Lower lobe of right lung (tissue), 2 donors: ENCODE data around the gene SCN5A. TPM values are rescaled to one million over a fixed set of nuclear protein-coding genes. Genes with fewer than 3 reads are reported as not detected.

ENCODE experiments used
- ATAC-seq, 2 donors: fragments of 200-7000 bp; cut with Tn5 transposase; one replicate each; pipeline ENCODE4 v1.9.1; 2020 to 2022; ENCODE audit warnings: mild to moderate bottlenecking in 2 of 2, moderate library complexity in 2 of 2
- DNase-seq: peaks from one replicate; pipeline ENCODE4 v3.0.0-alpha.2; 2020
- H3K27ac ChIP-seq: fragments of 200-600 bp; one replicate; pipeline ENCODE4 v1.8.0; 2022
- H3K27me3 ChIP-seq: fragments of 200-600 bp; one replicate; pipeline ENCODE4 v1.8.0; 2022; ENCODE audit warnings: low read depth
- H3K36me3 ChIP-seq: fragments of 200-600 bp; one replicate; pipeline ENCODE4 v1.8.0; 2022; ENCODE audit warnings: mild to moderate bottlenecking
- H3K4me1 ChIP-seq: fragments of 200-600 bp; one replicate; pipeline ENCODE4 v1.8.0; 2022
- H3K4me3 ChIP-seq: fragments of 200-600 bp; one replicate; pipeline ENCODE4 v1.8.0; 2022; ENCODE audit warnings: mild to moderate bottlenecking
- H3K9me3 ChIP-seq: fragments of 200-600 bp; one replicate; pipeline ENCODE4 v1.8.0; 2022
- intact Hi-C: fragments of 100-400 bp; cut with DNase I; formaldehyde crosslinking; loops from one replicate; pipeline ENCODE4 v1.11.0; 2022
- total RNA-seq: library from RNA; stranded (reverse); fragmentation: NEBNext Ultra II Directional; extraction: Animal tissue kit (Norgen Biotek cat#: 25700); gene quantifications from one replicate; pipeline ENCODE4 v1.2.1, GENCODE V29; 2021
- TF ChIP-seq, protein P1 (sequence below): fragments of 200-600 bp; IDR thresholded peaks from one replicate; pipeline ENCODE4 v1.8.0; 2022; ENCODE audit warnings: antibody characterized with exemption, mild to moderate bottlenecking
- donor health status: DM: no; HTN: yes; CAD: no; lungs with severe emphysema.

Gene SCN5A
- total RNA-seq, 1 donor from 2014 or later: 0.24 TPM

GRCh38 chr3:38534604-38535003, 114.9 kb downstream of the SCN5A start:
- ATAC-seq (no peak), DNase-seq (no peak)
- no peak overlapping the region for H3K4me3 ChIP-seq
- H3K9me3 ChIP-seq: no peaks in the 10 kb centered on the region
- intact Hi-C loops: no loop called here
- no peak overlapping the region for H3K27ac ChIP-seq
- no peaks in the 10 kb centered on the region for H3K4me1 ChIP-seq
- H3K36me3 ChIP-seq: no peaks in the 10 kb centered on the region
- TF ChIP-seq, protein P1, sequence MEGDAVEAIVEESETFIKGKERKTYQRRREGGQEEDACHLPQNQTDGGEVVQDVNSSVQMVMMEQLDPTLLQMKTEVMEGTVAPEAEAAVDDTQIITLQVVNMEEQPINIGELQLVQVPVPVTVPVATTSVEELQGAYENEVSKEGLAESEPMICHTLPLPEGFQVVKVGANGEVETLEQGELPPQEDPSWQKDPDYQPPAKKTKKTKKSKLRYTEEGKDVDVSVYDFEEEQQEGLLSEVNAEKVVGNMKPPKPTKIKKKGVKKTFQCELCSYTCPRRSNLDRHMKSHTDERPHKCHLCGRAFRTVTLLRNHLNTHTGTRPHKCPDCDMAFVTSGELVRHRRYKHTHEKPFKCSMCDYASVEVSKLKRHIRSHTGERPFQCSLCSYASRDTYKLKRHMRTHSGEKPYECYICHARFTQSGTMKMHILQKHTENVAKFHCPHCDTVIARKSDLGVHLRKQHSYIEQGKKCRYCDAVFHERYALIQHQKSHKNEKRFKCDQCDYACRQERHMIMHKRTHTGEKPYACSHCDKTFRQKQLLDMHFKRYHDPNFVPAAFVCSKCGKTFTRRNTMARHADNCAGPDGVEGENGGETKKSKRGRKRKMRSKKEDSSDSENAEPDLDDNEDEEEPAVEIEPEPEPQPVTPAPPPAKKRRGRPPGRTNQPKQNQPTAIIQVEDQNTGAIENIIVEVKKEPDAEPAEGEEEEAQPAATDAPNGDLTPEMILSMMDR: no peak
- no peaks in the 10 kb centered on the region for H3K27me3 ChIP-seq

DNA sequence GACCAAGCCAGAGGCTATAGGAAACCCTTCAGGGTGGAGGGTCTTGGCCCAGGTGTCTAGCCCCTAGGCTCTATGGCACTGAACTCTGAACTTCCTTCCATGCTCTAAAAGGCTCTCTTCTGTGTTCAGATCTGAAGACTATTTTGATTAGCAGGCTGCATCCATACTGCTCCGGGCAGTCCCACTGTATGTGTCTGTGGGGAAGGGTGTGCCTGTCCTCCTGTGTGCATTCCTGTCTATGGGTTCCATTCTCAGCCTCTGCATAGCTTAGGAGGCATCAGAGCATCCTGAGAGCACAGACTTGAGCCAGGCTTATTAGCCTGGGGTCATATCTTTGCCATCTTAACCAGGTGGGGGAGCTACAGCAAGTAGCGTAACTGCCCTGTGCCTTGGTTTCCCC, 115.3 kb downstream of the SCN5A start:
- intact Hi-C loops: no loop called here
- TF ChIP-seq, protein P1: no peak
- H3K27me3 ChIP-seq: no peaks in the 10 kb centered on the region

GRCh38 chr3:38533285-38533976, 116.1 kb downstream of the SCN5A start:
- no peak for DNase-seq
- H3K27ac ChIP-seq: no peak overlapping the region
- intact Hi-C loops: no loop called here
- TF ChIP-seq, protein P1: no peak
- no peak overlapping the region for H3K4me3 ChIP-seq
- H3K27me3 ChIP-seq: no peaks in the 10 kb centered on the region
- no peak for ATAC-seq
- H3K36me3 ChIP-seq: no peaks in the 10 kb centered on the region
- no peaks in the 10 kb centered on the region for H3K9me3 ChIP-seq
- no peaks in the 10 kb centered on the region for H3K4me1 ChIP-seq

More for the DNA sequence above, 115.3 kb downstream of the SCN5A start:
- Histone ChIP-seq H3K36me3 (no peaks in the 10 kb centered on the region), H3K4me3 (no peak overlapping the region), H3K27ac (no peak overlapping the region), H3K4me1 (no peaks in the 10 kb centered on the region), H3K9me3 (no peaks in the 10 kb centered on the region)
- DNase-seq: no peak
- ATAC-seq: no peak

DNA sequence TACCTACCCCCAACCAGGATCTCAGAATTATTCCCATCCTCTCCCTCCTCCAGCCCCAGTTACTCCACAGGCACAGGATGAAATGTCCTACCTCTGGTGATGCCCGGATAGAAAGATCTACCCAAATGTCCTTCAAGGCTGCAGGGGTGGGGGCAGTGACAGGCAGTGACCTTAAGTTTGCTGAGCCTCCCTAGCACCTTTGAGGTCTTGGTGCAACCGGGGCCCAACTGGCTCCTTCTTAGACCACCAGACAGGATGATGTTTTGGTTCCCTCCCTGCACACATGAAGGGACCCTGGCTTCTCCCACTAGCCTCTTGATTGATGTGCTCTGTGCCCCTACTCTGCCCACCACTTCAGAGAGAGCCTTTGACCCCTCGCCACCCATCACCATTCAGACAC, 117.0 kb downstream of the SCN5A start:
- H3K36me3 ChIP-seq: no peaks in the 10 kb centered on the region
- no peaks in the 10 kb centered on the region for H3K4me1 ChIP-seq
- ATAC-seq (no peak), DNase-seq (no peak)
- intact Hi-C loops: no loop called here
- H3K27me3 ChIP-seq: no peaks in the 10 kb centered on the region
- no peaks in the 10 kb centered on the region for H3K9me3 ChIP-seq
- no peak overlapping the region for H3K4me3 ChIP-seq
- no peak overlapping the region for H3K27ac ChIP-seq
- TF ChIP-seq, protein P1: no peak

DNA sequence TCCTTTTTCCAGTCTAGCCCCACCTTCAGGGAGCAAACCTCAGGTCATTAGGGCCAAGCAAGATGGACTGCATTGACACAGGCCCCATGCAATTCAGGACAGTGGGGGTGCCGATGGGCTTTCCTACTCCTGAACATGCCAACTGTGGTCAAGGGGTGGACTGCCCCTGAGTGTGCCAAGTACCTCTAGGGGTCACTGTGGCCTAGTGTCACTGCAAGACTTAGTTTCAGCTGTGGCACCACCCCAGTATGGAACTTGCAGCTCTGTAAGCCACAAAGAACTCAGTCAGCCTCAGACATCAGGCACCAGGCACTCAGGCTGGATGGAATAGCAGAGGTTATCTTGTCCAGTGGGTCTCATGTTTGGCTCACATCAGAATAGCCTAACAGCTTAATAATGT, 121.0 kb downstream of the SCN5A start:
- H3K36me3 ChIP-seq: peaks cover 40% of the 10 kb centered on the region
- TF ChIP-seq, protein P1: no peak

More for the DNA sequence above, 121.0 kb downstream of the SCN5A start:
- Histone ChIP-seq H3K9me3 (no peaks in the 10 kb centered on the region), H3K4me1 (no peaks in the 10 kb centered on the region), H3K27ac (no peak overlapping the region), H3K4me3 (no peak overlapping the region), H3K27me3 (no peaks in the 10 kb centered on the region)
- intact Hi-C loops: loop anchor here (10.0 kb wide), 1 partner anchor 126 kb away; no protein-coding TSS in a partner anchor
- ATAC-seq (peak in 1 of 2 donors; percentile 18), DNase-seq (no peak)
